Fibroblast of the aortic adventitia (primary cell): Measurements from ENCODE around the gene CGB3. TPM values are rescaled to one million over a fixed set of nuclear protein-coding genes. Genes with fewer than 3 reads are reported as not detected.
"Not testable (repeated sequence)": the region's sequence is repeated elsewhere in the genome, so short reads cannot be mapped to it uniquely, and the experiment has no call there.

ENCODE experiments used
- DNase-seq: peaks from one replicate; pipeline ENCODE4 v3.0.0-alpha.2; 2010; ENCODE audit warnings: low read depth
- H3K4me3 ChIP-seq: 2 replicates; pipeline ENCODE4 v1.5.1; 2011; ENCODE audit warnings: low read depth, mild to moderate bottlenecking, control low read depth, low read length, moderate library complexity
- total RNA-seq: library from RNA; depleted of rRNA; stranded (reverse); fragments of >200 nt; gene quantifications from 2 replicates; pipeline ENCODE4 v1.2.3, GENCODE V29; 2012; ENCODE audit warnings: low replicate concordance
- TF ChIP-seq, protein P1 (sequence below): IDR thresholded peaks from 2 replicates; pipeline ENCODE4 v1.5.1; 2011; ENCODE audit warnings: mild to moderate bottlenecking, low read length, control low read depth, inconsistent platforms; ENCODE audit not compliant: insufficient read depth

CGB3 gene
- total RNA-seq, 1 donor = not detected

DNA sequence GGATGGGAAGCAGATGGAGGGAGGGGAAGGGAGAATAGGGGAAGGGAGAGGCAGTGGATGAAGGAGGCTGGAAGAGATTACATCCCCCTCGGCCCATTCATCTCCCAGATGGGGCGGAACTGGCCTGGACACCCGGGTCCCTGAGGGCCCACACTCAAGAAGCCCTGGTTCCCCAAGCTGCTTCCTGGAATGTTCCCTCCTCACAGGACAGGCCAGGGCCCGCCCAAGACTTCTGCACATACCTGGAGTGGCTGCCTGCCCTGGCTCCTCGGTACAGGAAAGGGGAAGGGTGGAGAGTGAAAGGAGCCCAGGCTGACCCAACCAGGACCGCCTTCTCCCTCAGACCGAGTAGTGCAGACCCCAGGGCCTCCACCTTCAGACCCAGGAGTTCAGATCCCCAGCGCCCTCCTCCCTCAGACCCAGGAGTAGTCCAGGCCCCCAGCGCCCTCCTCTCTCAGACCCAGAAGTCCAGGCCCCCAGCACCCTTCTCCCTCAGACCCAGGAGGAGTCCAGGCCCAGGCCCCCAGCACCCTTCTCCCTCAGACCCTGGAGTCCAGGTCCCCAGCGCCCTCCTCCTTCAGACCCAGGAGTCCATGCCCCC is 40.0 kb upstream of the CGB3 start:
- H3K4me3 ChIP-seq = no peak overlapping the region
- TF ChIP-seq, protein P1, sequence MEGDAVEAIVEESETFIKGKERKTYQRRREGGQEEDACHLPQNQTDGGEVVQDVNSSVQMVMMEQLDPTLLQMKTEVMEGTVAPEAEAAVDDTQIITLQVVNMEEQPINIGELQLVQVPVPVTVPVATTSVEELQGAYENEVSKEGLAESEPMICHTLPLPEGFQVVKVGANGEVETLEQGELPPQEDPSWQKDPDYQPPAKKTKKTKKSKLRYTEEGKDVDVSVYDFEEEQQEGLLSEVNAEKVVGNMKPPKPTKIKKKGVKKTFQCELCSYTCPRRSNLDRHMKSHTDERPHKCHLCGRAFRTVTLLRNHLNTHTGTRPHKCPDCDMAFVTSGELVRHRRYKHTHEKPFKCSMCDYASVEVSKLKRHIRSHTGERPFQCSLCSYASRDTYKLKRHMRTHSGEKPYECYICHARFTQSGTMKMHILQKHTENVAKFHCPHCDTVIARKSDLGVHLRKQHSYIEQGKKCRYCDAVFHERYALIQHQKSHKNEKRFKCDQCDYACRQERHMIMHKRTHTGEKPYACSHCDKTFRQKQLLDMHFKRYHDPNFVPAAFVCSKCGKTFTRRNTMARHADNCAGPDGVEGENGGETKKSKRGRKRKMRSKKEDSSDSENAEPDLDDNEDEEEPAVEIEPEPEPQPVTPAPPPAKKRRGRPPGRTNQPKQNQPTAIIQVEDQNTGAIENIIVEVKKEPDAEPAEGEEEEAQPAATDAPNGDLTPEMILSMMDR = no peak
- DNase-seq = no peak

- no peak for DNase-seq
- TF ChIP-seq, protein P1 = no peak
- H3K4me3 ChIP-seq = no peak overlapping the region
Observed at GRCh38 chr19:49061445-49061844, 37.3 kb upstream of the CGB3 start.

GRCh38 chr19:49061000-49061399 is 36.9 kb upstream of the CGB3 start:
- no peak overlapping the region for H3K4me3 ChIP-seq
- TF ChIP-seq, protein P1 = no peak
- no peak for DNase-seq

DNA sequence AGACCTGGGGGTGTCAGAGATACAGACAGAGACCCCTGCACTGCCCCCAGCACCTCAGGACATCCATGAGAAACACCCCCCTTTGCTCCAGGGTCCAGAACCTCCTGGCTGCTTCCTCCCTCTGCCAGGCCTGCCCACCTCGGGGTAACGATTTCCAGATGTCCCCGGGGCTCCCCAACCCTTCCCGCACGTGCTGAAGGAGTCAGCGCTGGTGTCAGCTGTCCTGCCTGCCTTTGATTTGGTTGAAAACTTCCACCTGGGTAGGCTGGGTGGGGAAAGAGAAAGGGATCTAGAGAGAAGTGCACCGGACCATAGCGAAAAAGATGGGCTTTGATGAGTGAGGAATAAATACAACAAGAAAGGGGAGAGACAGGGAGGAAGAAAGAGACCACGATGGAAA is 34.9 kb upstream of the CGB3 start:
- DNase-seq = no peak
- H3K4me3 ChIP-seq = no peak overlapping the region
- TF ChIP-seq, protein P1 = no peak

GRCh38 chr19:49058562-49058961 is 34.4 kb upstream of the CGB3 start:
- H3K4me3 ChIP-seq = no peak overlapping the region
- TF ChIP-seq, protein P1 = no peak
- peak; percentile 31 for DNase-seq

DNA sequence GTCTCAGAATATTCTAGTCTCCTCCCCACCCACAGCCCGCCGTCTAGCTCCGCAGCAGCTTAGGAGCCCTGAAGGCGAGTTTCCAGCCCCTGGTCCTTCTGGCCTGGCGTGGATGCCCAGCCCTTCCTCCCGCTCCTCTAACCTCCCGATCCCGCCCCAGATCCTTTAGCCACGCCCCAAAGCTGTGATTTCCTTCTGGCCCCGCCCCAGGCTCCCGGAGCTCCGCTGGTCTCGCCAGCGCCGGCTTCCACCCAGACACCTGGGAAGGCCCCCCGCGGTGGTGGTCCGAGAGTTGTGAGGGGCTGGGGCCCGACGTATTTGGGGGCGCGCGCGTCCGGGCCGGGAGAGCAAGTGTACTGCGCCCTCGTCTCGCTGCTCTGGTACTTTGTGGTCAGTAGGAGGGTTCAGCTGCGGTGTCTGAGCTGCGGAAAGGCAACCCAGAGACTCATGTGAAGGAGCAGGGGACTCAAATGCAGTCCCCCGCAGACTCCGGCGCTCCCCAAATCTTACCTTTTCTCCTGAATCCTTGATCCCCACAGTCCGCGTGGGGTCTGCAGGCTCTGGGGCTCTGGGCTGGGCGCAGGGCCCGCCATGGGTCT is 33.6 kb upstream of the CGB3 start, which contains the start of gene CGB7:
CGB7 (minus strand) TSS at position 114 of the 599 bp plus-strand sequence. CDS start 2,374 bp downstream, outside the sequence.
- TF ChIP-seq, protein P1 = no peak
- peak; percentile 50 for DNase-seq
- peak within 1 kb of the TSS; percentile 66 for H3K4me3 ChIP-seq

GRCh38 chr19:49056902-49057596 is 32.9 kb upstream of the CGB3 start:
- H3K4me3 ChIP-seq = peak overlapping the region; percentile 66
- not testable (repeated sequence) for DNase-seq
